DND-41 (cell line): ENCODE results near the gene PARVB.

Source experiments
- EZH2 ChIP-seq: IDR thresholded peaks from 3 replicates; pipeline ENCODE4 v1.6.1; 2012; ENCODE audit warnings: borderline replicate concordance, low read depth, mild to moderate bottlenecking, moderate library complexity, low read length, inconsistent platforms; ENCODE audit not compliant: severe bottlenecking
- TF ChIP-seq, protein P1 (sequence below): IDR thresholded peaks from 2 replicates; pipeline ENCODE4 v1.5.1; 2012; ENCODE audit warnings: borderline replicate concordance, low read length, moderate library complexity, mild to moderate bottlenecking; ENCODE audit not compliant: poor library complexity, severe bottlenecking; ENCODE audit errors: extremely low read depth

DNA sequence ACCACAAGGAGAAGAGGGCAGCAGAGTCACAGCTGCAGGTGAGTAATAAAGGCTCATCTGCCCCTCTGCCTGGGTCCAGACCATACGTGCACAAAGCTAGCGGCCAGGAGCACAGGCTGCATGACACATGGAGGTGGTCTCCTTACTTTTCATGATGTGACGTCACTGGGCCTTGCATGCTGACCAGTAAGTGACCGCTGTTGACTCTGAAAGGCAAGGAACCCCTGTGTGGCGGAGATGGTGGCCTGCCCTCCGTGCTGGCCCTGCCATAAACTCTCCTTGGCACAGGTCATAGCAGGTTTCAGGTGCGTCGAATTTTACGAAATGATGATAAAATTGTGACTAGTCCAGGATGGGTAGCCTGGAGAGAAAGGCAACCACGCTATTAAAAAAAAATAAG is 149.1 kb downstream of the PARVB start:
- TF ChIP-seq, protein P1, sequence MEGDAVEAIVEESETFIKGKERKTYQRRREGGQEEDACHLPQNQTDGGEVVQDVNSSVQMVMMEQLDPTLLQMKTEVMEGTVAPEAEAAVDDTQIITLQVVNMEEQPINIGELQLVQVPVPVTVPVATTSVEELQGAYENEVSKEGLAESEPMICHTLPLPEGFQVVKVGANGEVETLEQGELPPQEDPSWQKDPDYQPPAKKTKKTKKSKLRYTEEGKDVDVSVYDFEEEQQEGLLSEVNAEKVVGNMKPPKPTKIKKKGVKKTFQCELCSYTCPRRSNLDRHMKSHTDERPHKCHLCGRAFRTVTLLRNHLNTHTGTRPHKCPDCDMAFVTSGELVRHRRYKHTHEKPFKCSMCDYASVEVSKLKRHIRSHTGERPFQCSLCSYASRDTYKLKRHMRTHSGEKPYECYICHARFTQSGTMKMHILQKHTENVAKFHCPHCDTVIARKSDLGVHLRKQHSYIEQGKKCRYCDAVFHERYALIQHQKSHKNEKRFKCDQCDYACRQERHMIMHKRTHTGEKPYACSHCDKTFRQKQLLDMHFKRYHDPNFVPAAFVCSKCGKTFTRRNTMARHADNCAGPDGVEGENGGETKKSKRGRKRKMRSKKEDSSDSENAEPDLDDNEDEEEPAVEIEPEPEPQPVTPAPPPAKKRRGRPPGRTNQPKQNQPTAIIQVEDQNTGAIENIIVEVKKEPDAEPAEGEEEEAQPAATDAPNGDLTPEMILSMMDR: no peak
- no peak for TF ChIP-seq EZH2
